Hepatocyte (in vitro differentiated cells): Measurements from ENCODE around the gene NHSL2. TPM values are rescaled to one million over a fixed set of nuclear protein-coding genes. Genes with fewer than 3 reads are reported as not detected.

ENCODE experiments used
- DNase-seq: peaks from one replicate; pipeline ENCODE4 v3.0.0-alpha.2; 2016; ENCODE audit warnings: low spot score
- H2AFZ ChIP-seq: fragments of 200-600 bp; sonication (generic); 2 replicates; pipeline ENCODE4 v1.6.0; 2016; ENCODE audit warnings: antibody characterized with exemption, mild to moderate bottlenecking
- H3K27ac ChIP-seq: fragments of 200-600 bp; sonication (generic); 2 replicates; pipeline ENCODE4 v1.5.1; 2016; ENCODE audit warnings: mild to moderate bottlenecking
- H3K27me3 ChIP-seq: fragments of 200-600 bp; sonication (generic); 2 replicates; pipeline ENCODE4 v1.6.1; 2016
- H3K36me3 ChIP-seq: fragments of 200-600 bp; sonication (generic); replicated peaks from 2 replicates; pipeline ENCODE4 v1.5.1; 2016; ENCODE audit warnings: low read depth; ENCODE audit not compliant: insufficient read depth
- H3K4me1 ChIP-seq: fragments of 200-600 bp; sonication (generic); 2 replicates; pipeline ENCODE4 v1.5.1; 2016; ENCODE audit warnings: mild to moderate bottlenecking, moderate library complexity; ENCODE audit not compliant: insufficient read depth
- H3K4me2 ChIP-seq: fragments of 200-600 bp; sonication (generic); 2 replicates; pipeline ENCODE4 v1.6.0; 2016
- H3K4me3 ChIP-seq: fragments of 200-600 bp; sonication (generic); 2 replicates; pipeline ENCODE4 v1.5.1; 2016; ENCODE audit warnings: mild to moderate bottlenecking
- H3K79me2 ChIP-seq: fragments of 200-600 bp; sonication (generic); 2 replicates; pipeline ENCODE4 v1.6.0; 2017; ENCODE audit warnings: mild to moderate bottlenecking
- H3K9me2 ChIP-seq: fragments of 200-600 bp; sonication (generic); replicated peaks from 2 replicates; pipeline ENCODE4 v1.6.0; 2017; ENCODE audit warnings: mild to moderate bottlenecking; ENCODE audit not compliant: insufficient read depth
- H3K9me3 ChIP-seq: fragments of 200-600 bp; sonication (generic); 2 replicates; pipeline ENCODE4 v1.5.1; 2016; ENCODE audit warnings: low read depth, mild to moderate bottlenecking
- H4K20me1 ChIP-seq: fragments of 200-600 bp; sonication (generic); 2 replicates; pipeline ENCODE4 v1.6.0; 2016; ENCODE audit warnings: mild to moderate bottlenecking; ENCODE audit not compliant: insufficient read depth, poor library complexity, severe bottlenecking
- CTCF ChIP-seq: fragments of 200-600 bp; sonication (generic); IDR thresholded peaks from 2 replicates; pipeline ENCODE4 v1.5.1; 2016; ENCODE audit warnings: antibody characterized with exemption, mild to moderate bottlenecking; ENCODE audit not compliant: poor library complexity
- EZH2 ChIP-seq: fragments of 200-600 bp; sonication (generic); IDR thresholded peaks from 2 replicates; pipeline ENCODE4 v1.6.1; 2016; ENCODE audit warnings: antibody characterized with exemption, mild to moderate bottlenecking, borderline replicate concordance
- EZH2phosphoT487 ChIP-seq: fragments of 200-600 bp; sonication (generic); IDR thresholded peaks from one replicate; pipeline ENCODE4 v1.6.1; 2018; ENCODE audit warnings: antibody characterized with exemption, mild to moderate bottlenecking, low read depth, moderate library complexity; ENCODE audit not compliant: unreplicated experiment, severe bottlenecking
- WGBS: methylation state at CpG from one replicate; pipeline ENCODE4 v1.1.6; 2016; ENCODE audit warnings: low lambda C conversion rate; ENCODE audit errors: missing lambda C conversion rate; 5-methylcytosine and 5-hydroxymethylcytosine counted together
- polyA plus RNA-seq: library from polyadenylated mRNA; unstranded; fragments of >200 nt; fragmentation: Nextera tagmentation; extraction: Ambion mirVana; gene quantifications from 2 replicates; pipeline ENCODE4 v1.2.1, GENCODE V29; 2016
- total RNA-seq: library from RNA; depleted of rRNA; stranded (reverse); fragments of >200 nt; gene quantifications from 2 replicates; pipeline ENCODE4 v1.2.3, GENCODE V29; 2014

NHSL2 gene
- total and polyA plus RNA-seq, 2 experiments from 2014 or later, result 2.3 to 3.2 TPM

DNA sequence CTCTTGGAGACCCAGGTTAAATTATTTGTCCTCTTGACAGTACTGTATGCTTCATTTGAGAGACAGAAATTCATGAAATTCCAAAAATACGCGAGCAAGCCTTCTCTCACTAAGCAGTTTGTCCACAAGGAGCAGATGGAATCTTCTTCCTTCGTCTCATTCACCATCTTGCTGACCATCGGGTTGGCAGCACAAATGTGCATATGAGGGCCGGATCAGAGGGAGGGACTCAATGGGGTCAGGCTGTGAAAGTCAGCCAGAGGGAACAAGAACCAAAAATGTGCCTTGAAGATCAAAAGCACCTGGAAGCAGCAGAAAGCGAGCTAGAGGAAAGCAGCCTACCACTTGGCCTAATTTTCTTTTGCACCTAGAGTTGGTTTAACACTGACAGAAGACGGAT lies 16.4 kb downstream of the NHSL2 start:
- H3K27ac ChIP-seq, result no peak overlapping the region
- no peaks in the 10 kb centered on the region for H4K20me1 ChIP-seq
- TF ChIP-seq EZH2 (no peak), EZH2phosphoT487 (no peak), CTCF (no peak)
- WGBS, result 75% methylated on average over 7 of the region's 7 CpGs
- no peaks in the 10 kb centered on the region for H3K36me3 ChIP-seq
- DNase-seq, result no peak
- no peaks in the 10 kb centered on the region for H3K9me2 ChIP-seq
- H3K27me3 ChIP-seq, result no peaks in the 10 kb centered on the region
- no peak overlapping the region for H2AFZ ChIP-seq
- no peak overlapping the region for H3K4me3 ChIP-seq
- H3K9me3 ChIP-seq, result no peaks in the 10 kb centered on the region
- no peaks in the 10 kb centered on the region for H3K4me1 ChIP-seq
- H3K79me2 ChIP-seq, result no peaks in the 10 kb centered on the region
- H3K4me2 ChIP-seq, result no peak overlapping the region

GRCh38 chrX:71928856-71929255 lies 18.2 kb downstream of the NHSL2 start:
- Histone ChIP-seq H3K27me3 (no peaks in the 10 kb centered on the region), H3K4me1 (no peaks in the 10 kb centered on the region), H3K36me3 (no peaks in the 10 kb centered on the region), H3K9me2 (no peaks in the 10 kb centered on the region), H3K27ac (no peak overlapping the region), H2AFZ (no peak overlapping the region), H4K20me1 (no peaks in the 10 kb centered on the region), H3K9me3 (no peaks in the 10 kb centered on the region), H3K79me2 (no peaks in the 10 kb centered on the region), H3K4me2 (no peak overlapping the region), H3K4me3 (no peak overlapping the region)
- no peak for TF ChIP-seq EZH2phosphoT487
- TF ChIP-seq CTCF, result no peak
- 74% methylated on average over 2 of the region's 2 CpGs for WGBS
- DNase-seq, result no peak

DNA sequence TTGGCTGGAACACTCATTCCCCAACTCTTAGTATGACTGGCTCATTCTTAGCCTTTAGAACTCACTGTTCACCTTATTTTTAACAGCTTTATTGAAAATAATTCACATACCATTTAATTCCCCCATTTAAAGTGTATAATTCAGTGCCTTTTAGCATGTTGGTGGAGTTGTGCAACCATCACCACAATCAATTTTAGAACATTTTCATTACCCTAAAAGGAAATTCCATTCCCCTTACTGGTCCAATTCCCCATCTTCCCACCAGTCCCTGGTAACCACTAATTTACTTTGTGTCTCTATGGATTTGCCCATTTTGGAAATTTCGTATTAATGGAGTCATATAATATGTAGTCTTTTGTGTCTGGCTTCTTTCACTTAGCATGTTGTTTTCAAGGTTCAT lies 19.7 kb downstream of the NHSL2 start:
- no peaks in the 10 kb centered on the region for H3K9me3 ChIP-seq
- 60% methylated on average over 1 of the region's 1 CpG for WGBS
- H3K27me3 ChIP-seq, result no peaks in the 10 kb centered on the region
- no peak for TF ChIP-seq EZH2
- TF ChIP-seq EZH2phosphoT487, result no peak
- TF ChIP-seq CTCF, result no peak
- H3K4me3 ChIP-seq, result no peak overlapping the region
- no peak overlapping the region for H3K4me2 ChIP-seq
- H4K20me1 ChIP-seq, result no peaks in the 10 kb centered on the region
- no peak overlapping the region for H3K27ac ChIP-seq
- no peaks in the 10 kb centered on the region for H3K79me2 ChIP-seq
- H3K36me3 ChIP-seq, result no peaks in the 10 kb centered on the region
- no peak for DNase-seq
- no peaks in the 10 kb centered on the region for H3K4me1 ChIP-seq
- H2AFZ ChIP-seq, result no peak overlapping the region
- H3K9me2 ChIP-seq, result no peaks in the 10 kb centered on the region

GRCh38 chrX:71935476-71935875 lies 24.8 kb downstream of the NHSL2 start:
- 49% methylated on average over 3 of the region's 3 CpGs for WGBS
- Histone ChIP-seq H3K9me3 (no peaks in the 10 kb centered on the region), H3K27me3 (no peaks in the 10 kb centered on the region), H4K20me1 (no peaks in the 10 kb centered on the region), H3K4me2 (no peak overlapping the region), H3K9me2 (no peaks in the 10 kb centered on the region), H2AFZ (no peak overlapping the region), H3K27ac (no peak overlapping the region), H3K79me2 (no peaks in the 10 kb centered on the region), H3K36me3 (no peaks in the 10 kb centered on the region), H3K4me3 (no peak overlapping the region), H3K4me1 (no peaks in the 10 kb centered on the region)
- no peak for DNase-seq
- TF ChIP-seq EZH2phosphoT487 (no peak), EZH2 (no peak), CTCF (no peak)
